HG03159 (cell line): ENCODE results near the gene MGAT5.

ENCODE experiments used
- ATAC-seq: cut with Tn5 transposase; IDR thresholded peaks from one replicate; pipeline ENCODE4 v1.9.1; 2021; ENCODE audit warnings: mild to moderate bottlenecking, moderate library complexity; ENCODE audit not compliant: unreplicated experiment

Gene MGAT5

GRCh38 chr2:134491771-134492441 is 238.0 kb downstream of the MGAT5 start:
- ATAC-seq = no peak

- ATAC-seq = no peak
Observed at GRCh38 chr2:134493797-134494196, 239.9 kb downstream of the MGAT5 start.

- no peak for ATAC-seq
Observed at GRCh38 chr2:134498654-134499053, 244.8 kb downstream of the MGAT5 start.

- ATAC-seq = no peak
Observed at GRCh38 chr2:134499307-134499926, 245.5 kb downstream of the MGAT5 start.

GRCh38 chr2:134500211-134500935 is 246.5 kb downstream of the MGAT5 start:
- ATAC-seq = no peak

GRCh38 chr2:134501476-134502091 is 247.7 kb downstream of the MGAT5 start:
- ATAC-seq = no peak

- ATAC-seq = no peak
Observed at GRCh38 chr2:134502104-134502503, 248.2 kb downstream of the MGAT5 start.
